Activated CD4-positive, alpha-beta T cell treated with anti-CD3 and anti-CD28 coated beads for 36 hours (primary cell): Measurements from ENCODE around the gene GPR141. TPM values are rescaled to one million over a fixed set of nuclear protein-coding genes. Genes with fewer than 3 reads are reported as not detected.
"Not testable (repeated sequence)": the region's sequence is repeated elsewhere in the genome, so short reads cannot be mapped to it uniquely, and the experiment has no call there.

ENCODE experiments used
- ATAC-seq: fragments of 200-7000 bp; cut with Tn5 transposase; one replicate; pipeline ENCODE4 v1.10.0; 2021; ENCODE audit warnings: mild to moderate bottlenecking, moderate library complexity
- CTCF ChIA-PET: fragments of 350-600 bp; sonication (Branson Sonifier 250); formaldehyde crosslinking; loops from one replicate; lab custom pipeline; 2021; ENCODE audit warnings: antibody characterized with exemption; lab: Charles Lee
- POLR2A ChIA-PET: fragments of 350-600 bp; sonication (Branson Sonifier 250); formaldehyde crosslinking; loops from one replicate; lab custom pipeline; 2021; ENCODE audit warnings: antibody characterized with exemption, inconsistent platforms; lab: Charles Lee
- DNase-seq: peaks from one replicate; pipeline ENCODE4 v3.0.0-alpha.2; 2020
- H3K27ac Mint-ChIP-seq: one replicate; pipeline ENCODE4 v1.8.0; 2021; ENCODE audit warnings: mixed read lengths
- H3K27me3 Mint-ChIP-seq: one replicate; pipeline ENCODE4 v1.8.0; 2021; ENCODE audit warnings: mixed read lengths
- H3K36me3 Mint-ChIP-seq: one replicate; pipeline ENCODE4 v1.8.0; 2021; ENCODE audit warnings: low read depth, mixed read lengths
- H3K4me1 Mint-ChIP-seq: one replicate; pipeline ENCODE4 v1.8.0; 2021; ENCODE audit warnings: mixed read lengths
- H3K4me3 Mint-ChIP-seq: one replicate; pipeline ENCODE4 v1.8.0; 2021; ENCODE audit warnings: mild to moderate bottlenecking, moderate library complexity, mixed read lengths
- H3K9me3 Mint-ChIP-seq: one replicate; pipeline ENCODE4 v1.8.0; 2021; ENCODE audit warnings: low read depth, mixed read lengths
- intact Hi-C, 2 experiments: fragments of 100-400 bp; cut with DNase I in 1 of 2; cut with micrococcal nuclease in 1 of 2; formaldehyde crosslinking; loops; one replicate each; pipeline versions ENCODE4 v1.14.2 to v1.15.1; 2022 to 2024; cut with DNase I, micrococcal nuclease
- total RNA-seq, 2 experiments: library from RNA; stranded (reverse); gene quantifications; one replicate each; pipeline ENCODE4 v1.2.3, GENCODE V29; 2021

The GPR141 gene
- total RNA-seq, 2 experiments from 2014 or later, result not detected

GRCh38 chr7:37694208-37695094, 10.9 kb downstream of the GPR141 start:
- Mint-ChIP-seq H3K4me1 (no peaks in the 10 kb centered on the region), H3K9me3 (peaks cover 2% of the 10 kb centered on the region), H3K27me3 (no peaks in the 10 kb centered on the region), H3K36me3 (no peaks in the 10 kb centered on the region), H3K4me3 (no peak overlapping the region), H3K27ac (no peak overlapping the region)
- ATAC-seq (no peak), DNase-seq (no peak)
- CTCF ChIA-PET, result interaction anchor here (0.5 to 1.1 kb wide), 5 partner anchors 11 to 147 kb away, joined by 3 to 4 read pairs (median 3); no protein-coding TSS in a partner anchor
- POLR2A ChIA-PET, result no interaction called here
- intact Hi-C loops, result no loop called here

DNA sequence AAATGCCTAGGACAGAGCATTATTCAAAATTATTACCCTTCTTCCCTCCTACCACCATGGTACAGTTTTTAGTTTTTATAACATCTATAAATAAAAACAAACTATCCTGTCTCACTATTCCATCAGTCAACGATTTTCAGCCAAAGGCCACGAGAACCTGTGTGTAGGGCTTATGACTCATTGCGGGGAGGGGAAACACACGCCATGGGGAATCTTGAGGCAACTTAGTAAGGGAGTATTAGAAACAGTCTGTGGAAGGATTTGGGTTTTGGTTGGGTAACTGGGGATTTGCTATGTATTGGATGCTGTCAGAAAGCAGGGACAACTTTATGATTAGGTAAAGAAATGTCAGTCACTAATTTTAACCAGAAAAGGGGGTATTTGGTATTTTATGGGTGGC, 14.7 kb downstream of the GPR141 start:
- ChIA-PET CTCF (interaction anchor here (0.6 to 0.7 kb wide), 2 partner anchors 32 to 185 kb away, joined by 3 read pairs; no protein-coding TSS in a partner anchor), POLR2A (no interaction called here)
- H3K27me3 Mint-ChIP-seq, result no peaks in the 10 kb centered on the region
- H3K4me3 Mint-ChIP-seq, result no peak overlapping the region
- H3K27ac Mint-ChIP-seq, result no peak overlapping the region
- H3K4me1 Mint-ChIP-seq, result peaks cover 2% of the 10 kb centered on the region
- no peaks in the 10 kb centered on the region for H3K36me3 Mint-ChIP-seq
- no peak for ATAC-seq
- no peak for DNase-seq
- H3K9me3 Mint-ChIP-seq, result no peaks in the 10 kb centered on the region
- intact Hi-C loops, result no loop called here

DNA sequence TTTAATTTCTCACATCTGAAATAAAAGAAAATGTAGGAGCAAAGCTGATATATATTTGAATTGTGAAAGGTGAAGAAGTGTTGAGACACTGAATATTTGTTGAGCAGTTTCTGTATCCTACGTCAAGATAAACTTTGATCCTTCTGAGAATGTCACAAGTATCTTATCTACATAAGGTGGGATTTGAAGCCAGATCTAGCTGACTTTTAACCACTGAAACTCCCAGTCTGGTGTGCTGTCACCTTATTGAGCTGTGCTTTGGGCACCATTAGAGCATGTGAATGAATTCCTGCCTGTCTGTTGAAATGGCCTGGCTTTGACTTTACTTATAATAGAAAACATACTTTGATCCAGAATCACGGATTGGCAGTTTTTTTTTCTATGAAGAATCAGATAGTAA, 15.2 kb downstream of the GPR141 start:
- ATAC-seq (no peak), DNase-seq (no peak)
- H3K9me3 Mint-ChIP-seq, result no peaks in the 10 kb centered on the region
- ChIA-PET CTCF (interaction anchor here (0.6 kb wide), 1 partner anchor 32 kb away, joined by 3 read pairs; no protein-coding TSS in a partner anchor), POLR2A (no interaction called here)
- H3K4me1 Mint-ChIP-seq, result peaks cover 3% of the 10 kb centered on the region
- intact Hi-C loops, result no loop called here
- H3K36me3 Mint-ChIP-seq, result no peaks in the 10 kb centered on the region
- H3K4me3 Mint-ChIP-seq, result no peak overlapping the region
- no peaks in the 10 kb centered on the region for H3K27me3 Mint-ChIP-seq
- no peak overlapping the region for H3K27ac Mint-ChIP-seq

GRCh38 chr7:37701769-37702168, 18.2 kb downstream of the GPR141 start:
- intact Hi-C loops, result no loop called here
- H3K4me3 Mint-ChIP-seq, result no peak overlapping the region
- no peaks in the 10 kb centered on the region for H3K9me3 Mint-ChIP-seq
- no peaks in the 10 kb centered on the region for H3K27me3 Mint-ChIP-seq
- H3K36me3 Mint-ChIP-seq, result no peaks in the 10 kb centered on the region
- DNase-seq (no peak), ATAC-seq (no peak)
- H3K27ac Mint-ChIP-seq, result no peak overlapping the region
- ChIA-PET CTCF (no interaction called here), POLR2A (no interaction called here)
- peaks cover 3% of the 10 kb centered on the region for H3K4me1 Mint-ChIP-seq

- Mint-ChIP-seq H3K27ac (no peak overlapping the region), H3K4me3 (no peak overlapping the region), H3K9me3 (no peaks in the 10 kb centered on the region), H3K4me1 (peaks cover 3% of the 10 kb centered on the region), H3K27me3 (peaks cover 5% of the 10 kb centered on the region), H3K36me3 (no peaks in the 10 kb centered on the region)
- ChIA-PET POLR2A (no interaction called here), CTCF (no interaction called here)
- no peak for DNase-seq
- ATAC-seq, result no peak
- intact Hi-C loops, result no loop called here
Observed at GRCh38 chr7:37703361-37703760, 19.8 kb downstream of the GPR141 start.

- H3K4me3 Mint-ChIP-seq, DNase-seq, H3K36me3 Mint-ChIP-seq, H3K27me3 Mint-ChIP-seq, CTCF ChIA-PET, ATAC-seq, H3K27ac Mint-ChIP-seq, intact Hi-C loops, H3K4me1 Mint-ChIP-seq, POLR2A ChIA-PET, H3K9me3 Mint-ChIP-seq: not testable (repeated sequence)
Observed at GRCh38 chr7:37704328-37704833, 20.8 kb downstream of the GPR141 start.

GRCh38 chr7:37705976-37706375, 22.4 kb downstream of the GPR141 start:
- CTCF ChIA-PET, result interaction anchor here (1.1 kb wide), 1 partner anchor 11 kb away, joined by 3 read pairs; no protein-coding TSS in a partner anchor
- Mint-ChIP-seq H3K4me3 (no peak overlapping the region), H3K27me3 (peaks cover 6% of the 10 kb centered on the region), H3K27ac (no peak overlapping the region), H3K4me1 (peaks cover 3% of the 10 kb centered on the region), H3K9me3 (no peaks in the 10 kb centered on the region), H3K36me3 (no peaks in the 10 kb centered on the region)
- intact Hi-C loops, result no loop called here
- ATAC-seq (no peak), DNase-seq (no peak)
- POLR2A ChIA-PET, result no interaction called here

- Mint-ChIP-seq H3K27me3 (peaks cover 6% of the 10 kb centered on the region), H3K27ac (no peak overlapping the region), H3K4me1 (peaks cover 3% of the 10 kb centered on the region), H3K4me3 (no peak overlapping the region), H3K9me3 (no peaks in the 10 kb centered on the region), H3K36me3 (no peaks in the 10 kb centered on the region)
- CTCF ChIA-PET, result no interaction called here
- no peak for DNase-seq
- intact Hi-C loops, result no loop called here
- ATAC-seq, result no peak
- POLR2A ChIA-PET, result no interaction called here
Observed at GRCh38 chr7:37706804-37707203, 23.2 kb downstream of the GPR141 start.

GRCh38 chr7:37707754-37708485, 24.4 kb downstream of the GPR141 start:
- ChIA-PET CTCF (interaction anchor here (0.9 kb wide), 1 partner anchor 122 kb away, joined by 4 read pairs; no protein-coding TSS in a partner anchor), POLR2A (no interaction called here)
- Mint-ChIP-seq H3K4me1 (peaks cover 3% of the 10 kb centered on the region), H3K27ac (no peak overlapping the region), H3K9me3 (no peaks in the 10 kb centered on the region), H3K36me3 (no peaks in the 10 kb centered on the region), H3K4me3 (no peak overlapping the region), H3K27me3 (peaks cover 6% of the 10 kb centered on the region)
- ATAC-seq, result no peak
- DNase-seq, result no peak
- intact Hi-C loops, result no loop called here

DNA sequence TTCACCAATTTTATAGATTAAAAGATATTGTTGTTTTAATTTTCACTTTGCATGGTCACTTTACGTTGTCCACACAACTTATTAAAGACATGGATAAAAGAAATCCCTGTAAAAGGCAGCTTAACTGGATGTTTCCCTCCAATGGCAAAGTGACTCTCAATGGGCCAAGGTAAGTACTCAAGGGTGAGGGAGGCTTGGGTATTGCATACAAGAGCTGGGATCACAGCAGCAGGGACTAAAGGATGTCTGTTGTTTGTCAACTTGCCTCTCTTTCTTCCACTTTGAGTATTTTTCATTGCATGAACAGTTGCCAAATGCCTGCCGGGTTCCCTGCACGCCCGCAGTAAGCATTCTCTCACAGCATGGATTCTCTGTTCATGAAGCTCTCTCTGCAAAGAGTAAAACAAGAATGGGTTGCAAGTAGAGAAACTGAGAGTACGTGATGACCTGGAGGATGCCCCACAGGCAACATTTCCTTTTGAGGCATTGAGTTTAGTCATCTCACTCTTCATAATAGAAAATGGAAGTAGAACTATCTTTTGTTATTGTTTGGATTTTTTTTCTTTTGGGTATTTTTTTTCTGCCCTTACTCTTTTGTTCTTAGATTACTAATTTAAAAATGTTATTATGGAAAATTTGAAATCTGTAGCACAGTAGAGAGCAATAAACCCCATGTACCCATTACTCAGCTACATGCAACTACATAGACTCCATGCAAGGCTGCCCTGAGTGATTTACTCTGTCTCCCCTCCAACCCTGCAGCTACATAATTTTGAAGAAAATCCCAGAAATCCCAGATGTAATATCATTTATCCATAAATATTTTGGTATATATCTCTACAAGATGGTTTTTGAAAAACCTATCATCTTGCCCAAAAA, 26.3 kb downstream of the GPR141 start:
- Mint-ChIP-seq H3K27me3 (peaks cover 6% of the 10 kb centered on the region), H3K9me3 (no peaks in the 10 kb centered on the region), H3K27ac (no peak overlapping the region), H3K4me3 (no peak overlapping the region), H3K36me3 (no peaks in the 10 kb centered on the region), H3K4me1 (no peaks in the 10 kb centered on the region)
- intact Hi-C loops, result no loop called here
- ATAC-seq, result peak; percentile 79
- DNase-seq, result peak; percentile 18
- CTCF ChIA-PET, result no interaction called here
- POLR2A ChIA-PET, result no interaction called here

GRCh38 chr7:37713613-37714012, 30.0 kb downstream of the GPR141 start:
- no peaks in the 10 kb centered on the region for H3K36me3 Mint-ChIP-seq
- H3K27me3 Mint-ChIP-seq, result no peaks in the 10 kb centered on the region
- intact Hi-C loops, result no loop called here

More at GRCh38 chr7:37713613-37714012, 30.0 kb downstream of the GPR141 start:
- ChIA-PET POLR2A (no interaction called here), CTCF (no interaction called here)
- no peak overlapping the region for H3K27ac Mint-ChIP-seq
- H3K4me1 Mint-ChIP-seq, result no peaks in the 10 kb centered on the region
- DNase-seq, result no peak
- no peak overlapping the region for H3K4me3 Mint-ChIP-seq
- no peak for ATAC-seq
- no peaks in the 10 kb centered on the region for H3K9me3 Mint-ChIP-seq
